Caco-2 (cell line): ENCODE results near the gene SNX24. TPM values are rescaled to one million over a fixed set of nuclear protein-coding genes. Genes with fewer than 3 reads are reported as not detected.

Experiments
- BruUV-seq: library from RNA; stranded (reverse); fragments of 400-500 nt; replicated peaks from 2 replicates; lab custom pipeline; 2021; lab: Mats Ljungman, UMichigan
- CTCF ChIA-PET: fragments of 300-600 bp; sonication (Branson Sonifier 250); formaldehyde crosslinking; loops from one replicate; lab custom pipeline; 2022; ENCODE audit warnings: antibody characterized with exemption; lab: Charles Lee
- POLR2A ChIA-PET: fragments of 300-600 bp; sonication (Branson Sonifier 250); formaldehyde crosslinking; loops from one replicate; lab custom pipeline; 2022; ENCODE audit warnings: antibody characterized with exemption; lab: Charles Lee
- DNase-seq, 2 experiments: peaks; one replicate each; pipeline versions ENCODE4 v3.0.0 to v3.0.0-alpha.2; 2020 to 2022
- H3K27me3 ChIP-seq: replicated peaks from 2 replicates; pipeline ENCODE4 v1.6.0; 2011; ENCODE audit warnings: low read length; ENCODE audit not compliant: control insufficient read depth, insufficient read depth
- H3K36me3 ChIP-seq: 2 replicates; pipeline ENCODE4 v1.5.1; 2011; ENCODE audit warnings: low read length; ENCODE audit not compliant: control insufficient read depth, insufficient read depth
- H3K4me1 ChIP-seq: fragments of 250-450 bp; sonication (Bioruptor Pico); 2 replicates; pipeline ENCODE4 v1.5.1; 2020; ENCODE audit warnings: mild to moderate bottlenecking
- H3K4me3 ChIP-seq: 2 replicates; pipeline ENCODE4 v1.5.1; 2011; ENCODE audit warnings: low read depth, mild to moderate bottlenecking, control low read depth, low read length
- H3K9me3 ChIP-seq: fragments of 250-450 bp; sonication (Bioruptor Pico); 2 replicates; pipeline ENCODE4 v1.5.1; 2020; ENCODE audit warnings: mild to moderate bottlenecking, moderate library complexity
- H3K27ac Mint-ChIP-seq: one replicate; pipeline ENCODE4 v1.8.0; 2022; ENCODE audit warnings: mixed read lengths; ENCODE audit not compliant: unreplicated experiment
- H3K27me3 Mint-ChIP-seq: one replicate; pipeline ENCODE4 v1.8.0; 2022; ENCODE audit warnings: mixed read lengths; ENCODE audit not compliant: insufficient read depth, unreplicated experiment
- H3K36me3 Mint-ChIP-seq: one replicate; pipeline ENCODE4 v1.8.0; 2022; ENCODE audit warnings: mild to moderate bottlenecking, mixed read lengths; ENCODE audit not compliant: insufficient read depth, unreplicated experiment
- H3K4me1 Mint-ChIP-seq: one replicate; pipeline ENCODE4 v1.8.0; 2022; ENCODE audit warnings: low read depth, mixed read lengths; ENCODE audit not compliant: unreplicated experiment
- H3K4me3 Mint-ChIP-seq: one replicate; pipeline ENCODE4 v1.8.0; 2022; ENCODE audit warnings: mild to moderate bottlenecking, moderate library complexity, mixed read lengths; ENCODE audit not compliant: unreplicated experiment
- H3K9me3 Mint-ChIP-seq: one replicate; pipeline ENCODE4 v1.8.0; 2022; ENCODE audit warnings: mixed read lengths; ENCODE audit not compliant: unreplicated experiment
- intact Hi-C: fragments of 100-400 bp; cut with micrococcal nuclease; formaldehyde crosslinking; loops from one replicate; pipeline ENCODE4 v1.10.0; 2022; ENCODE audit not compliant: unreplicated experiment
- total RNA-seq: library from RNA; stranded (reverse); gene quantifications from 2 replicates; pipeline ENCODE4 v1.2.3, GENCODE V29; 2022
- TF ChIP-seq, protein P1 (sequence below), 2 experiments: fragments of 200-600 bp in 1 of 2; IDR thresholded peaks; 1 replicate in 1 of 2; 2 replicates in 1 of 2; pipeline versions ENCODE4 v1.5.1 to v1.8.0; 2011 to 2022; ENCODE audit warnings: antibody characterized with exemption in 1 of 2, control low read depth in 1 of 2, inconsistent platforms in 1 of 2, low read depth in 1 of 2, low read length in 1 of 2, mild to moderate bottlenecking in 1 of 2, moderate library complexity in 1 of 2; ENCODE audit not compliant: insufficient read depth in 1 of 2, severe bottlenecking in 1 of 2, unreplicated experiment in 1 of 2

The SNX24 gene
- total RNA-seq, 1 experiment from 2014 or later = 38.4 TPM

- Histone ChIP-seq H3K36me3 (no peaks in the 10 kb centered on the region), H3K4me3 (no peak overlapping the region), H3K9me3 (no peaks in the 10 kb centered on the region; the same call in 1 of the 2 replicates), H3K4me1 (no peaks in the 10 kb centered on the region), H3K27me3 (no peaks in the 10 kb centered on the region; the same call in 1 of the 2 replicates)
- TF ChIP-seq, protein P1, sequence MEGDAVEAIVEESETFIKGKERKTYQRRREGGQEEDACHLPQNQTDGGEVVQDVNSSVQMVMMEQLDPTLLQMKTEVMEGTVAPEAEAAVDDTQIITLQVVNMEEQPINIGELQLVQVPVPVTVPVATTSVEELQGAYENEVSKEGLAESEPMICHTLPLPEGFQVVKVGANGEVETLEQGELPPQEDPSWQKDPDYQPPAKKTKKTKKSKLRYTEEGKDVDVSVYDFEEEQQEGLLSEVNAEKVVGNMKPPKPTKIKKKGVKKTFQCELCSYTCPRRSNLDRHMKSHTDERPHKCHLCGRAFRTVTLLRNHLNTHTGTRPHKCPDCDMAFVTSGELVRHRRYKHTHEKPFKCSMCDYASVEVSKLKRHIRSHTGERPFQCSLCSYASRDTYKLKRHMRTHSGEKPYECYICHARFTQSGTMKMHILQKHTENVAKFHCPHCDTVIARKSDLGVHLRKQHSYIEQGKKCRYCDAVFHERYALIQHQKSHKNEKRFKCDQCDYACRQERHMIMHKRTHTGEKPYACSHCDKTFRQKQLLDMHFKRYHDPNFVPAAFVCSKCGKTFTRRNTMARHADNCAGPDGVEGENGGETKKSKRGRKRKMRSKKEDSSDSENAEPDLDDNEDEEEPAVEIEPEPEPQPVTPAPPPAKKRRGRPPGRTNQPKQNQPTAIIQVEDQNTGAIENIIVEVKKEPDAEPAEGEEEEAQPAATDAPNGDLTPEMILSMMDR (IDR thresholded peaks at IDR 0.05; ENCODE audit: insufficient read depth in 1 of 2, low read depth in 1 of 2, low read length in 1 of 2, severe bottlenecking in 1 of 2, unreplicated experiment in 1 of 2) = no peak
- BruUV-seq = no TSS peak
- ChIA-PET POLR2A (no interaction called here), CTCF (no interaction called here)
- intact Hi-C loops = no loop called here
- H3K4me1 Mint-ChIP-seq = no peaks in the 10 kb centered on the region
- H3K4me3 Mint-ChIP-seq = no peak overlapping the region
- peaks cover 12% of the 10 kb centered on the region for H3K27me3 Mint-ChIP-seq
- peaks cover 7% of the 10 kb centered on the region for H3K9me3 Mint-ChIP-seq
- H3K27ac Mint-ChIP-seq = no peak overlapping the region
- DNase-seq = no peak
- H3K36me3 Mint-ChIP-seq = no peaks in the 10 kb centered on the region
Measured at GRCh38 chr5:123051206-123051605, 205.8 kb downstream of the SNX24 start.

Other genes with a start within 250 kb of the SNX24 start
- gene SNX2, start 70.5 kb upstream of the SNX24 start, total RNA-seq = 115 and 123 TPM in 2 replicates
- 46.7 and 50.6 TPM in 2 replicates for gene PPIC, start 191.1 kb downstream of the SNX24 start, total RNA-seq
- 1.7 TPM in 2 replicates for gene PRDM6, start 243.6 kb downstream of the SNX24 start, total RNA-seq